NCI-H82 treated with DMSO at 0.1 percent for 48 hours (cell line): ENCODE data around the gene SHLD1.
"Not testable (repeated sequence)": the region's sequence is repeated elsewhere in the genome, so short reads cannot be mapped to it uniquely, and the experiment has no call there.

Source experiments
- DNase-seq: peaks from one replicate; lab custom pipeline; 2025; ENCODE audit not compliant: unreplicated experiment; lab: John Stamatoyannopoulos, UW

The SHLD1 gene

DNA sequence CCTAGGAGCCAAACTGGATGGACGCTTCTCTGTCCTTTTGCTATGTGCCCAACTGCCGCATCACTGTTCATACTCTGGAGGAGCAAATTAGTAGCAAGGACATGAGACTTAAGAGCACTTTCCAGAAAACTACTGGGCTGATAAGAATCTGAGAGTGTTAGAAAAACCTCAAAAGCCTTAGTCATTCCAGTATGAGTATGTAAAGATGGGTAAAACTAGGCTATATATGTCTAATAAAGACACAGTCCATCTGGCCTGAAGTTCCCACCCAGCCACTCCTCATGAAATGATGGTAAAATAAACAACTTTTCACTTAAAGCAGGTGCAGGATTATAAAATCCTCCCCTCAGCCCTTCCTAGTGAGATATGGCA, 30.6 kb downstream of the SHLD1 start:
- no peak for DNase-seq

GRCh38 chr20:5781367-5781766, 31.2 kb downstream of the SHLD1 start:
- not testable (repeated sequence) for DNase-seq

GRCh38 chr20:5781798-5782750, 31.9 kb downstream of the SHLD1 start:
- no peak for DNase-seq

GRCh38 chr20:5784735-5785134, 34.5 kb downstream of the SHLD1 start:
- DNase-seq: no peak

- no peak for DNase-seq
Measured at GRCh38 chr20:5785146-5785545, 34.9 kb downstream of the SHLD1 start.

DNA sequence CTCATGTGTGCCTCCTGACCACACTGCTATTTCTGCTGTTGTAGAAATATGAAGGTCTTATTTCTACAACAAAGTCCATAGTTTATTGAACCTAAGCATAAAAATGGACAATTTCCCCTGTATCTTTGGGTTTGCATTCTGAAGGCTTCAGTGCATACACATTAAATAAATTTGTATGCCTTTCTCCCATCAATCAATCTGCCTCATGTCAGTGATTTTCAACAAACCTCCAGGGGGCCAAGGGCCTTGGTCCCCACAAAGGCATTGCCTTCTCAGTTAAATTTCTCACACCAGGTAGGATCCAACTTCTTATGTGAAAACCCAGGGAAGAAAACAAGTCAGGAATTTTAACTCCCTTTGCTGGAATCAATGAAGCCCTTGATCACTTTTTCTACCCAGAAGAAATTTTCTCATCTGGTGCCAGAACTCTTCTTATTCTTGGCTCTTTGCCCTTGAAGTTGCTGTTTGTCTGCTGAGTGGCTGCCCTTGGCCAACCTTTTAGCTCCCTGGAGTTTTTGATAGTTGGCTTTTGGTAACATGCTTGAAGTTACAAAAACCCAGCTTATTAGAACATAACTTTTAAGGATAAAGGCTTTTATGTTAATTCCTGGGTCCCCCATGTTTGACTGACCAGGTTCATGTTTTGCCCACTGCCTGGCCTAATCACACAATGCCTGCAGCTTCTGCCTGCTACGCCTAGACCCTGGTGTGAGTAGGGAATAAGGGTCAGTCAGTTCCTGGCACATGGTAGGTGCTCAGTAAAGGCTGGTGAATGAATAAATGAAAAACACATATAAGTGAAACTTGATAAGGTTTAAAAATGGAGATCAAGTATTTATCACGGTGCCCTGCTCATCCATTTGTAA, 37.0 kb downstream of the SHLD1 start:
- DNase-seq: no peak

GRCh38 chr20:5787796-5788165, 37.6 kb downstream of the SHLD1 start:
- DNase-seq: no peak

- DNase-seq: peak; percentile 84
Measured at GRCh38 chr20:5788385-5788895, 38.2 kb downstream of the SHLD1 start.

- DNase-seq: no peak
Measured at GRCh38 chr20:5789827-5790226, 39.6 kb downstream of the SHLD1 start.

- DNase-seq: no peak
Measured at GRCh38 chr20:5793916-5794315, 43.7 kb downstream of the SHLD1 start.

GRCh38 chr20:5796331-5797040, 46.3 kb downstream of the SHLD1 start:
- DNase-seq: no peak

DNA sequence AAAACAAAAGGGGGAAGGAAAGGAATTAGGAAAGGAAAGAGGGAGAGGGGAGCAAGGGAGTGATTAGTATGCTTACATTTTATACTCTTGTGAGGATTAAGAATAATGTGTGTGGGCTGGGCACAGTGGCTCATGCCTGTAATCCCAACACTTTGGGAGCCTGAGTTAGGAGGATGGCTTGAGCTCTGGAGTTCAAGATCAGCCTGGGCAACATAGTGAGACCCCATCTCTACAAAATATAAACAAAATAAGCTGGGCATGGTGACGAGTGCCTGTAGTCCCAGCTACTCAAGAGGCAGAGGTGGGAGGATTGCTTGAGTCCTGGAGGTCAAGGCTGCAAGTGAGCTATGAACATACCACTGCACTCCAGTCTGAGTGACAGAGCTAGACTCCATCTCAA, 47.0 kb downstream of the SHLD1 start:
- DNase-seq: no peak

DNA sequence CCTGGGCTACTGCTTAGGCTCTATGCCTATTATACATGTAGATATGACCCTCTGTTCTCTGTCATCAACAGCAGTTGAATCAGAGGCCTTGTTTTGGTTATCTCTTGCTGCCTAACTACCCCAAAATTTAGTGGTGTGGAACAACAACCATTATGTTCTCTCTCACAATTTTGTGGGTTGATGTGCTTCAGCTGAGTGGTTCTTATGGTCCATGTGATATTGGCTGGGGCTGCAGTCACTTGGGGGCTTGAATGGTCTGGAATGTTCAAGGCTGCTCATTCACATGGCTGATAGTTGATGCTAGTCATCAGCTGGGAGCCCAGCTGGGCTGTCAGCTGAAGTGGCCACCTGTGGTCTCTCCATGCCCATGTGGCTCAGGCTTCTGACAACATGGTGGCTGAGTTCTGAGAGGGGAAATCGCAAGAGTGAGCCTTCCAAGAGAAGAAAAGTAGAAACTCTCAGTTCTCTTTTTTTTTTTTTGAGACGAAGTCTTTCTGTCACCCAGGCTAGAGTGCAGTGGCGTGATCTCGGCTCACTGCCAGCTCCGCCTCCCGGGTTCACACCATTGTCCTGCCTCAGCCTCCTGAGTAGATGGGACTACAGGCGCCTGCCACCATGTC, 47.8 kb downstream of the SHLD1 start:
- DNase-seq: no peak

DNA sequence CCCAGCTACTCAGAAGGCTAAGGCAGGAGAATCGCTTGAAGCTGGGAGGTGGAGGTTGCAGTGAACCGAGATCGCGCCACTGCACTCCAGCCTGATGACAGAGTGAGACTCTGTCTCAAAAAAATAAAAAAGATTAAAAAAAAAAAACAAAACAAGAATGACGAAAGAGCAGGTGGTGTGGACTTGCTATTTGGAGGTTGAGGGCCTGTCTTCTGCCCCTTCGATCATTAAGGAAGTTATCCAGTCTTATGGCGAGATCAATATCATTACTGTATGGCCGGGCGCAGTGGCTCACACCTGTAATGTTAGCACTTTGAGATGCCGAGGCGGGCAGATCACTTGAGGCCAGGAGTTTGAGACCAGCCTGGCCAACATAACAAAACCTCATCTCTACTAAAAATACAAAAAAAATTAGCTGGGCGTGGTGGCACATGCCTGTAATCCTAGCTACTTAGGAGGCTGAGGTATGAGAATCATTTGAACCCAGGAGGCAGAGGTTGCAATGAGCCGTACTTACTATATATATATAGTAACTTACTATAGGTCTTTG, 53.6 kb downstream of the SHLD1 start:
- not testable (repeated sequence) for DNase-seq

DNA sequence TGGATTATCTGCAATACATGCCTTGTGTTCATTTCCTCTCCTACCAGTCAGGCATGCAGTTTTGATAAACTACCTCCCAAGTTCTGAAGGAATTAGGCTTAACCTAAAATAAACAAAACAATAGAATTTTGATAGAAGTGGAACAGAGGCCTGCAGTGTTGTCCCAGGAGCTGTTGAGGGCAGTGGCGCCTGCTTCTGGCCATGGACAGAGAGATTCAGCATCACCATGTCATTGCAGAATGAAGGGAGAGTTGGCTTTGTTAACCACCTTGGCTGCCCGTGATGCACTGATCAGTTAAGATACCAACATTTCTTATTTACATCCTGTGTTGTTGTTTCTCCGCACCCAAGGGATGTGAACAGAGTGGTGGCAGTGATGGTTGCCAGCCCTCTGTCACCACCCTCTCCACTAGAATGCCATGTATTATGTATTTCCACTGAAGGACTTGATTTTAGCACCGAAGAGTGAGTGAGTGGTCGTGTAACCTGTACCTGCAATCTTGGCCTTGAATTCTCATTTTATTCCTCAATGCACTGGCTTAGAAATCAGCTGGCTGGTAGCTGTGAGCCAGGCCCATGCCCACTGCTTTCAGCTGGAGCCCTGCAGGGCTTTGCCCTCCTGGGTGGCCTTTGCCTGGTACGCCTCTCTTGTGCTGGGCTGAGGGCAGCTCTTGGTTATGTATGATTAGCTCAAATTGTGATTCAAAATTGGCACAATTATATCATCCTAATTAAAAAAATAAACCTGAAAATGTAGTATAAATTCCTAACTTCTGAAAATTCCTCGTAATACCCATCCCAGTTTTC, 56.5 kb downstream of the SHLD1 start:
- no peak for DNase-seq

DNA sequence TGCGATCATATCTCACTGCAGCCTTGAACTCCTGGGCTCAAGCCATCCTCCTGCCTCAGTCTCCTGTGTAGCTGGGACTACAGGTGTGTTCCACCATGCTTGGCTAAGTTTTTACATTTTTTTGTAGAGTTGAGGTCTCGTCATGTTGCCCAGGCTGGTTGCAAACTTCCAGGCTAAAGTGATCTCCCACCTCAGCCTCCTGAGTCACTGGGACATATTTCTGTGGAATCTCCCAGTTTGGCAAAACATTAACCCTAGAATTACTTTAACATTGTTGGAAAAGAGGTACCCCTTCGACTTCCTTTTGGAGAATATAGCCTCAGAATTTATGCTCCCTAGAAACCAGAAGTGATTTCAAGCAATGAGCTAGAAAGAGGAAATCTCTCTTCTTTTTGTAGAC, 57.2 kb downstream of the SHLD1 start:
- no peak for DNase-seq

DNA sequence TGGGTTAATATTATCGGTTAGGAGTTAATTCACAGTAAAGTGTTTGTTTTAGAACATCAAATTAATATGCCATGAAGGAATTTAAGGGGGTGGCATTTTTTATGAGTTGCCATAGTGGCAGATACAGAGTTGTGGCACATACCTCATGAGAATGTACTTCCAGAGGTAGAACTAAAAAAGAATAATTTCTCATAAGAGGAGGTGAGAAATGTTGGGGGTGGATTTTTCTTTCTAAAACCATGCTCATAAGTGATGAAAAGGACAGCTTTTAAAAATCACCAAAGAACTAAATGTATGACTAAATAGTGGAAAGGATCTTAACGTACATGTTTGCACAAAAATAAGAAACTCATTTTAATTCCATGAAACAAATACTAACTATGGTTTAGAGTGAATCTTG, 58.7 kb downstream of the SHLD1 start:
- DNase-seq: no peak

DNA sequence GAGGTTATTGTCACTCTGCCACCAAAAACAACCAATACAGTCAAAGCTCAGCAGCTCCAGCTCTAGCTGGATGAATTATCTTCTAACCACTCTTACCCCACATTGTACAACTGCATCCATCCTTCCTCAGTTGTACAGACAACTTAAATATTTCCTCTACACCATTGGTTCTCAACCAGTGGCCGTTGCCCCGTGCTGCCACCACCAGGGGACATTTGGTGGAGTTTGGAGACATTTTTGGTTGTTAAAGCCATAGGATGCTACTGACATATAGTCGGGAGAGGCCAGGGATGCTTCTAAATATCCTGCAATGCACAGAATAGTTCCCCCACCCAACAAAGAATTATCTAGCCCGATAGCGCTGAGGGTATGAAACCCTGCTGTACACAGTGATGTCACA, 59.3 kb downstream of the SHLD1 start:
- no peak for DNase-seq

GRCh38 chr20:5810800-5811422, 60.7 kb downstream of the SHLD1 start:
- no peak for DNase-seq
